Glutamatergic neuron (in vitro differentiated cells): ENCODE results near the gene PSMD3. TPM values are rescaled to one million over a fixed set of nuclear protein-coding genes. Genes with fewer than 3 reads are reported as not detected.

Source experiments
- DNase-seq: peaks from one replicate; pipeline ENCODE4 v3.0.0; 2022
- H3K27ac Mint-ChIP-seq: one replicate; pipeline ENCODE4 v1.8.0; 2020; ENCODE audit warnings: mild to moderate bottlenecking, mixed read lengths, inconsistent platforms; ENCODE audit not compliant: unreplicated experiment
- H3K27me3 Mint-ChIP-seq: one replicate; pipeline ENCODE4 v1.8.0; 2020; ENCODE audit warnings: mild to moderate bottlenecking, moderate library complexity, mixed read lengths, inconsistent platforms; ENCODE audit not compliant: unreplicated experiment
- H3K36me3 Mint-ChIP-seq: one replicate; pipeline ENCODE4 v1.8.0; 2020; ENCODE audit warnings: mild to moderate bottlenecking, mixed read lengths, inconsistent platforms; ENCODE audit not compliant: unreplicated experiment
- H3K4me1 Mint-ChIP-seq: one replicate; pipeline ENCODE4 v1.8.0; 2020; ENCODE audit warnings: mild to moderate bottlenecking, low read depth, mixed read lengths, inconsistent platforms; ENCODE audit not compliant: unreplicated experiment
- H3K4me3 Mint-ChIP-seq: one replicate; pipeline ENCODE4 v1.8.0; 2020; ENCODE audit warnings: mild to moderate bottlenecking, mixed read lengths, inconsistent platforms; ENCODE audit not compliant: unreplicated experiment
- H3K9me3 Mint-ChIP-seq: one replicate; pipeline ENCODE4 v1.8.0; 2020; ENCODE audit warnings: mild to moderate bottlenecking, moderate library complexity, mixed read lengths, inconsistent platforms; ENCODE audit not compliant: unreplicated experiment
- total RNA-seq: library from RNA; stranded (reverse); fragmentation: NEBNext Ultra II Directional; extraction: Animal tissue kit (Norgen Biotek cat#: 25700); gene quantifications from one replicate; pipeline ENCODE4 v1.2.1, GENCODE V29; 2021; ENCODE audit not compliant: unreplicated experiment
- TF ChIP-seq, protein P1 (sequence below): fragments of 200-600 bp; sonication (generic); IDR thresholded peaks from one replicate; pipeline ENCODE4 v1.5.0; 2021; ENCODE audit not compliant: partially characterized antibody, unreplicated experiment

PSMD3 gene
- total RNA-seq, 1 donor from 2014 or later = 113 TPM

DNA sequence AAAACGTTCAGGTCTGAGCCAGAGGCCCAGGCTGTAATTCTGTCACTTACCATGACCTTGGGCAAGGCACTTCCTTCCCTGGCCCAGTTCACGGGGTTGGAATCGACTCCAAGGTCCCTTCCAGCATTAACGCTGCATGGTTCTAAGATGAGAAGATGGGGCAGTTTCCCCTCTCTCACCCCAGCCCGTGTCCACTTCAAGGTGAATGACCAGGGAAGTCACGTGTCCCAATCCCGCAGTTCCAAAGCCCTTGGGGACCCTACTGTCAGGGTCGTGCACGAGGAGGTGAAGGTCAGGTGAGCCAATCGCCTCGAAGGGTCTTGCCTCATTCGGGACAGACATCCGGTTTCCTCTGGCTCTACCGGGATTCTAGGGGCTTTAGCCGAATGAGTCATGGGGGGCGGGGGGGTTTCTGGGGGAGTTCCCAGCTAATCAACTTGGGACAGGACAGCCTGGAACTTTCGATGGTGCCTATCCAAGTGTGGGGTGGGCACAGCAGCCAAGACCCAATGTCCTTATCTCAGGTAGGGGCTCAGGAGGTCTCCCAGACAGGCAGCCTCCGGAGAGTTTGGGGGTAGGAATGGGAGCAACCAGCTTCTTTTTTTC, 33.9 kb downstream of the PSMD3 start:
- Mint-ChIP-seq H3K36me3 (no peaks in the 10 kb centered on the region), H3K27me3 (peaks cover 9% of the 10 kb centered on the region), H3K4me3 (no peak overlapping the region), H3K9me3 (peaks cover 7% of the 10 kb centered on the region), H3K27ac (no peak overlapping the region), H3K4me1 (peaks cover 5% of the 10 kb centered on the region)
- no peak for DNase-seq
- TF ChIP-seq, protein P1, sequence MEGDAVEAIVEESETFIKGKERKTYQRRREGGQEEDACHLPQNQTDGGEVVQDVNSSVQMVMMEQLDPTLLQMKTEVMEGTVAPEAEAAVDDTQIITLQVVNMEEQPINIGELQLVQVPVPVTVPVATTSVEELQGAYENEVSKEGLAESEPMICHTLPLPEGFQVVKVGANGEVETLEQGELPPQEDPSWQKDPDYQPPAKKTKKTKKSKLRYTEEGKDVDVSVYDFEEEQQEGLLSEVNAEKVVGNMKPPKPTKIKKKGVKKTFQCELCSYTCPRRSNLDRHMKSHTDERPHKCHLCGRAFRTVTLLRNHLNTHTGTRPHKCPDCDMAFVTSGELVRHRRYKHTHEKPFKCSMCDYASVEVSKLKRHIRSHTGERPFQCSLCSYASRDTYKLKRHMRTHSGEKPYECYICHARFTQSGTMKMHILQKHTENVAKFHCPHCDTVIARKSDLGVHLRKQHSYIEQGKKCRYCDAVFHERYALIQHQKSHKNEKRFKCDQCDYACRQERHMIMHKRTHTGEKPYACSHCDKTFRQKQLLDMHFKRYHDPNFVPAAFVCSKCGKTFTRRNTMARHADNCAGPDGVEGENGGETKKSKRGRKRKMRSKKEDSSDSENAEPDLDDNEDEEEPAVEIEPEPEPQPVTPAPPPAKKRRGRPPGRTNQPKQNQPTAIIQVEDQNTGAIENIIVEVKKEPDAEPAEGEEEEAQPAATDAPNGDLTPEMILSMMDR = no peak

DNA sequence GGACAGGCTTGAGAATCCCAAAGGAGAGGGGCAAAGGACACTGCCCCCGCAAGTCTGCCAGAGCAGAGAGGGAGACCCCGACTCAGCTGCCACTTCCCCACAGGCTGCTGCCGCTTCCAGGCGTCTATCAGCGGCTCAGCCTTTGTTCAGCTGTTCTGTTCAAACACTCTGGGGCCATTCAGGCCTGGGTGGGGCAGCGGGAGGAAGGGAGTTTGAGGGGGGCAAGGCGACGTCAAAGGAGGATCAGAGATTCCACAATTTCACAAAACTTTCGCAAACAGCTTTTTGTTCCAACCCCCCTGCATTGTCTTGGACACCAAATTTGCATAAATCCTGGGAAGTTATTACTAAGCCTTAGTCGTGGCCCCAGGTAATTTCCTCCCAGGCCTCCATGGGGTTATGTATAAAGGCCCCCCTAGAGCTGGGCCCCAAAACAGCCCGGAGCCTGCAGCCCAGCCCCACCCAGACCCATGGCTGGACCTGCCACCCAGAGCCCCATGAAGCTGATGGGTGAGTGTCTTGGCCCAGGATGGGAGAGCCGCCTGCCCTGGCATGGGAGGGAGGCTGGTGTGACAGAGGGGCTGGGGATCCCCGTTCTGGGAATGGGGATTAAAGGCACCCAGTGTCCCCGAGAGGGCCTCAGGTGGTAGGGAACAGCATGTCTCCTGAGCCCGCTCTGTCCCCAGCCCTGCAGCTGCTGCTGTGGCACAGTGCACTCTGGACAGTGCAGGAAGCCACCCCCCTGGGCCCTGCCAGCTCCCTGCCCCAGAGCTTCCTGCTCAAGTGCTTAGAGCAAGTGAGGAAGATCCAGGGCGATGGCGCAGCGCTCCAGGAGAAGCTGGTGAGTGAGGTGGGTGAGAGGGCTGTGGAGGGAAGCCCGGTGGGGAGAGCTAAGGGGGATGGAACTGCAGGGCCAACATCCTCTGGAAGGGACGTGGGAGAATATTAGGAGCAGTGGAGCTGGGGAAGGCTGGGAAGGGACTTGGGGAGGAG, 34.7 kb downstream of the PSMD3 start, which contains the start of gene CSF3:
Gene CSF3 (plus strand): TSS at position 436 of the 993 bp plus-strand sequence. CDS start 35 bp downstream, at position 471.
- no peaks in the 10 kb centered on the region for H3K36me3 Mint-ChIP-seq
- TF ChIP-seq, protein P1 = no peak
- H3K4me3 Mint-ChIP-seq = no peak within 1 kb of the TSS
- peaks cover 9% of the 10 kb centered on the region for H3K27me3 Mint-ChIP-seq
- no peak for DNase-seq
- H3K27ac Mint-ChIP-seq = no peak within 1 kb of the TSS
- H3K9me3 Mint-ChIP-seq = peaks cover 7% of the 10 kb centered on the region
- H3K4me1 Mint-ChIP-seq = peaks cover 10% of the 10 kb centered on the region

DNA sequence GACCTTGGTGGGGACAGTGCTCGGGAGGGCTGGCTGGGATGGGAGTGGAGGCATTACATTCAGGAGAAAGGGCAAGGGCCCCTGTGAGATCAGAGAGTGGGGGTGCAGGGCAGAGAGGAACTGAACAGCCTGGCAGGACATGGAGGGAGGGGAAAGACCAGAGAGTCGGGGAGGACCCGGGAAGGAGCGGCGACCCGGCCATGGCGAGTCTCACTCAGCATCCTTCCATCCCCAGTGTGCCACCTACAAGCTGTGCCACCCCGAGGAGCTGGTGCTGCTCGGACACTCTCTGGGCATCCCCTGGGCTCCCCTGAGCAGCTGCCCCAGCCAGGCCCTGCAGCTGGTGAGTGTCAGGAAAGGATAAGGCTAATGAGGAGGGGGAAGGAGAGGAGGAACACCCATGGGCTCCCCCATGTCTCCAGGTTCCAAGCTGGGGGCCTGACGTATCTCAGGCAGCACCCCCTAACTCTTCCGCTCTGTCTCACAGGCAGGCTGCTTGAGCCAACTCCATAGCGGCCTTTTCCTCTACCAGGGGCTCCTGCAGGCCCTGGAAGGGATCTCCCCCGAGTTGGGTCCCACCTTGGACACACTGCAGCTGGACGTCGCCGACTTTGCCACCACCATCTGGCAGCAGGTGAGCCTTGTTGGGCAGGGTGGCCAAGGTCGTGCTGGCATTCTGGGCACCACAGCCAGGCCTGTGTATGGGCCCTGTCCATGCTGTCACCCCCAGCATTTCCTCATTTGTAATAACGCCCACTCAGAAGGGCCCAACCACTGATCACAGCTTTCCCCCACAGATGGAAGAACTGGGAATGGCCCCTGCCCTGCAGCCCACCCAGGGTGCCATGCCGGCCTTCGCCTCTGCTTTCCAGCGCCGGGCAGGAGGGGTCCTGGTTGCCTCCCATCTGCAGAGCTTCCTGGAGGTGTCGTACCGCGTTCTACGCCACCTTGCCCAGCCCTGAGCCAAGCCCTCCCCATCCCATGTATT, 35.7 kb downstream of the PSMD3 start:
- no peak overlapping the region for H3K4me3 Mint-ChIP-seq
- TF ChIP-seq, protein P1 = no peak

DNA sequence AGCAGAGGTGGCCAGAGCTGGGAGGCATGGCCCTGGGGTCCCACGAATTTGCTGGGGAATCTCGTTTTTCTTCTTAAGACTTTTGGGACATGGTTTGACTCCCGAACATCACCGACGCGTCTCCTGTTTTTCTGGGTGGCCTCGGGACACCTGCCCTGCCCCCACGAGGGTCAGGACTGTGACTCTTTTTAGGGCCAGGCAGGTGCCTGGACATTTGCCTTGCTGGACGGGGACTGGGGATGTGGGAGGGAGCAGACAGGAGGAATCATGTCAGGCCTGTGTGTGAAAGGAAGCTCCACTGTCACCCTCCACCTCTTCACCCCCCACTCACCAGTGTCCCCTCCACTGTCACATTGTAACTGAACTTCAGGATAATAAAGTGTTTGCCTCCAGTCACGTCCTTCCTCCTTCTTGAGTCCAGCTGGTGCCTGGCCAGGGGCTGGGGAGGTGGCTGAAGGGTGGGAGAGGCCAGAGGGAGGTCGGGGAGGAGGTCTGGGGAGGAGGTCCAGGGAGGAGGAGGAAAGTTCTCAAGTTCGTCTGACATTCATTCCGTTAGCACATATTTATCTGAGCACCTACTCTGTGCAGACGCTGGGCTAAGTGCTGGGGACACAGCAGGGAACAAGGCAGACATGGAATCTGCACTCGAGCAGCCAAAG, 36.9 kb downstream of the PSMD3 start:
- H3K4me3 Mint-ChIP-seq = no peak overlapping the region
- no peak overlapping the region for H3K27ac Mint-ChIP-seq
- TF ChIP-seq, protein P1 = no peak

More for the DNA sequence above, 35.7 kb downstream of the PSMD3 start:
- H3K27me3 Mint-ChIP-seq = peaks cover 9% of the 10 kb centered on the region
- H3K27ac Mint-ChIP-seq = no peak overlapping the region
- peaks cover 16% of the 10 kb centered on the region for H3K4me1 Mint-ChIP-seq
- no peak for DNase-seq
- no peaks in the 10 kb centered on the region for H3K36me3 Mint-ChIP-seq
- H3K9me3 Mint-ChIP-seq = peaks cover 12% of the 10 kb centered on the region

More for the DNA sequence above, 36.9 kb downstream of the PSMD3 start:
- Mint-ChIP-seq H3K4me1 (peaks cover 17% of the 10 kb centered on the region), H3K27me3 (peaks cover 7% of the 10 kb centered on the region), H3K9me3 (peaks cover 8% of the 10 kb centered on the region), H3K36me3 (no peaks in the 10 kb centered on the region)
- DNase-seq = no peak
